KMS-11 (cell line): ENCODE measurements around the gene CR1L.

Source experiments
- H2AFZ ChIP-seq: fragments of 200-600 bp; sonication (generic); 2 replicates; pipeline ENCODE4 v1.6.1; 2016; ENCODE audit warnings: antibody characterized with exemption, mixed run types, low read depth
- H3K27ac ChIP-seq: fragments of 200-600 bp; sonication (generic); 2 replicates; pipeline ENCODE4 v1.6.1; 2016; ENCODE audit warnings: mild to moderate bottlenecking, mixed run types
- H3K27me3 ChIP-seq: fragments of 200-600 bp; sonication (generic); 2 replicates; pipeline ENCODE4 v1.6.1; 2017; ENCODE audit warnings: mild to moderate bottlenecking, low read depth, mixed run types, moderate library complexity; ENCODE audit not compliant: insufficient read depth
- H3K36me3 ChIP-seq: fragments of 200-600 bp; sonication (generic); 2 replicates; pipeline ENCODE4 v1.6.1; 2017; ENCODE audit warnings: mild to moderate bottlenecking, mixed run types; ENCODE audit not compliant: insufficient read depth
- H3K4me1 ChIP-seq: fragments of 200-600 bp; sonication (generic); 2 replicates; pipeline ENCODE4 v1.6.1; 2016; ENCODE audit warnings: mild to moderate bottlenecking, low read depth, mixed run types; ENCODE audit not compliant: poor library complexity, severe bottlenecking
- H3K4me2 ChIP-seq: fragments of 200-600 bp; sonication (generic); 2 replicates; pipeline ENCODE4 v1.7.0; 2016; ENCODE audit warnings: mild to moderate bottlenecking, mixed run types
- H3K4me3 ChIP-seq: fragments of 200-600 bp; sonication (generic); IDR thresholded peaks from 2 replicates; pipeline ENCODE4 v1.6.1; 2017; ENCODE audit warnings: low read depth, low read length, mixed read lengths; ENCODE audit not compliant: insufficient read depth
- H3K79me2 ChIP-seq: fragments of 200-600 bp; sonication (generic); 2 replicates; pipeline ENCODE4 v1.6.1; 2016; ENCODE audit warnings: low read depth, mixed run types; ENCODE audit not compliant: insufficient read depth
- H3K9ac ChIP-seq: fragments of 200-600 bp; sonication (generic); 2 replicates; pipeline ENCODE4 v1.6.1; 2016; ENCODE audit warnings: mild to moderate bottlenecking, mixed run types
- H4K20me1 ChIP-seq: fragments of 200-600 bp; sonication (generic); 2 replicates; pipeline ENCODE4 v1.6.1; 2016; ENCODE audit warnings: mild to moderate bottlenecking, mixed run types; ENCODE audit not compliant: insufficient read depth
- TF ChIP-seq, protein P1 (sequence below): fragments of 200-600 bp; sonication (generic); conservative IDR thresholded peaks from 2 replicates; pipeline ENCODE4 v1.6.1; 2017; ENCODE audit warnings: low read depth, mild to moderate bottlenecking, antibody characterized with exemption, low read length, moderate library complexity, mixed read lengths

The CR1L gene

DNA sequence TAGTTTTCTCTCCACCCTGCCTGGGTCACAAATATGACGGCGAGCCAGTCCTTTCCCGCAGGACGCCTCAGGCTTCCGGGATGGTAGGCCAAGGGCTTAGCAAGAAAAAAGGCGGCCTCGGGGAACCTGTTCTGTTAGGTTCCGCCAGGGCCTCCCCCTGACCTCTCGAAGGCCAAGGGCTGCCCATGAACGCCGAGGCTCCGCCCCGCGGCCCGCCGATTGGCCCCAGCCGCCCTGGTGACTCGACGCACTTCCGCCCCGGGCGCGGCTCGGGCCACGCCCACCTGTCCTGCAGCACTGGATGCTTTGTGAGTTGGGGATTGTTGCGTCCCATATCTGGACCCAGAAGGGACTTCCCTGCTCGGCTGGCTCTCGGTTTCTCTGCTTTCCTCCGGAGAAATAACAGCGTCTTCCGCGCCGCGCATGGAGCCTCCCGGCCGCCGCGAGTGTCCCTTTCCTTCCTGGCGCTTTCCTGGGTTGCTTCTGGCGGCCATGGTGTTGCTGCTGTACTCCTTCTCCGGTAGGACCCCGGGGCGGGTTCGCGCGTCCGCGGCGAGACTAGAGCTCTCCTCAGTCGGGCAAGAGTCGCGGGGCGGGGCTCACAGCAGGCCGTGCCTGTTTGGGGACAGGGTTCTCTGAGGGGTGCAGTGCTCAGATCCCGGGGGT is 107.0 kb downstream of the CR1L start, which contains the start of gene CD46:
Gene CD46, plus strand, starts transcription at position 265 of the 666 bp plus-strand sequence. Its CDS starts 159 bp downstream, at position 424.
- Histone ChIP-seq H3K27me3 (no peaks in the 10 kb centered on the region), H3K79me2 (peaks cover 49% of the 10 kb centered on the region), H3K9ac (peak within 1 kb of the TSS; percentile 72), H3K4me2 (peak within 1 kb of the TSS; percentile 81), H3K36me3 (no peaks in the 10 kb centered on the region), H2AFZ (peak within 1 kb of the TSS; percentile 85), H4K20me1 (peaks cover 7% of the 10 kb centered on the region; the same call in 1 of the 2 replicates), H3K4me1 (peaks cover 43% of the 10 kb centered on the region), H3K27ac (peak within 1 kb of the TSS; percentile 80), H3K4me3 (peak within 1 kb of the TSS; percentile 99)
- TF ChIP-seq, protein P1, sequence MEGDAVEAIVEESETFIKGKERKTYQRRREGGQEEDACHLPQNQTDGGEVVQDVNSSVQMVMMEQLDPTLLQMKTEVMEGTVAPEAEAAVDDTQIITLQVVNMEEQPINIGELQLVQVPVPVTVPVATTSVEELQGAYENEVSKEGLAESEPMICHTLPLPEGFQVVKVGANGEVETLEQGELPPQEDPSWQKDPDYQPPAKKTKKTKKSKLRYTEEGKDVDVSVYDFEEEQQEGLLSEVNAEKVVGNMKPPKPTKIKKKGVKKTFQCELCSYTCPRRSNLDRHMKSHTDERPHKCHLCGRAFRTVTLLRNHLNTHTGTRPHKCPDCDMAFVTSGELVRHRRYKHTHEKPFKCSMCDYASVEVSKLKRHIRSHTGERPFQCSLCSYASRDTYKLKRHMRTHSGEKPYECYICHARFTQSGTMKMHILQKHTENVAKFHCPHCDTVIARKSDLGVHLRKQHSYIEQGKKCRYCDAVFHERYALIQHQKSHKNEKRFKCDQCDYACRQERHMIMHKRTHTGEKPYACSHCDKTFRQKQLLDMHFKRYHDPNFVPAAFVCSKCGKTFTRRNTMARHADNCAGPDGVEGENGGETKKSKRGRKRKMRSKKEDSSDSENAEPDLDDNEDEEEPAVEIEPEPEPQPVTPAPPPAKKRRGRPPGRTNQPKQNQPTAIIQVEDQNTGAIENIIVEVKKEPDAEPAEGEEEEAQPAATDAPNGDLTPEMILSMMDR: no peak

DNA sequence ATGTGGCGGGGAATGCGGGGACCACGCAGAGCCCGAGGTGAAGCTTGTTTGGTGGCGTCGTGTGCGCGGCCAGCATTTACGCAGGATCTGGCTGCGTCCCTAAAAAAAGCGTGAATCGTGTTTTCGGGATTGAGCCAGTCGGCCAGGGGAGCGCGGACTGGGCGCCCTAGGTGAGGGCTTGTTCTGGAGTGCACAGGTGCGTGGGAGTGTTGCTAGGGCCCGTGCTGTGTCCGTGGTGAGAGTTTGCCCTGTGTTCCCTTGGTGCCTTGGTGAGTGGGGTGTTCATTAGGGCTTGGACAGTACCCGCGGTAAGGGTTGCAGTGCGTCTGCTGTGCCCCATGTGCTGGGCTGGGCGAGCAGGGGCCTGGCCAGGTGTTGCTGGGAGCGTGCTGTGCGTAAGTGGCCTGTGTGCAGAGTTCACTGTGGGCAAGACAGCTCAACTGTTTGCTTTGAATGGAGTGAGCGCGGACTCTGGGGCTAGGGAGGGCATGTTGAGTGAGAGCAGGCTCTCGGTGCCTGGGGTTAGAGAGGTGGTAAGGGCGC is 107.6 kb downstream of the CR1L start:
- TF ChIP-seq, protein P1: no peak
- H3K27ac ChIP-seq: peak overlapping the region; percentile 80
- H3K9ac ChIP-seq: peak overlapping the region; percentile 72
- H3K4me2 ChIP-seq: peak overlapping the region; percentile 81
- H3K4me3 ChIP-seq: peak overlapping the region; percentile 99
- peak overlapping the region; percentile 85 for H2AFZ ChIP-seq
- H3K36me3 ChIP-seq: no peaks in the 10 kb centered on the region
- H4K20me1 ChIP-seq: peaks cover 7% of the 10 kb centered on the region; the same call in 1 of the 2 replicates
- peaks cover 55% of the 10 kb centered on the region for H3K79me2 ChIP-seq
- H3K4me1 ChIP-seq: peaks cover 43% of the 10 kb centered on the region
- no peaks in the 10 kb centered on the region for H3K27me3 ChIP-seq

DNA sequence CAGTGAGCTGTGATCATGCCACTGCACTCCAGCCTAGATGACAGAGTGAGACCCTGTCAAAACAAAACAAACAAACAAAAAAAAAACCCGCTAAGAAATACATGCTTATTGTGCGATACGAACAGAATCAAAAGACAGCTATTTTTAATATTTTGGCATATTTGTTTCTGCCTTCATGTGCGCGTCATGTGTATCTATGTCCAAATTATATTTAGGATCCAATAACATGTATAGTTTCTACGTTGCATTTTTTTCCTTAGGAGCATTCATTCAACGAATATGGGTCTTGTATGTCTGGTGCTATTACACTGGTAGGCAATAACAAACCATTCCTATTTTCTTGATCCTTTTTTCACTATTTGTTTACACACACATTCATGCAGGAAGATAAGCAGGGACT is 108.7 kb downstream of the CR1L start:
- H3K36me3 ChIP-seq: no peaks in the 10 kb centered on the region; the same call in 1 of the 2 replicates
- peak overlapping the region; percentile 81 for H3K4me2 ChIP-seq
- TF ChIP-seq, protein P1: no peak
- no peak overlapping the region for H3K4me3 ChIP-seq
- H3K9ac ChIP-seq: no peak overlapping the region
- H3K79me2 ChIP-seq: peaks cover 55% of the 10 kb centered on the region
- H4K20me1 ChIP-seq: peaks cover 7% of the 10 kb centered on the region; the same call in 1 of the 2 replicates
- no peak overlapping the region; the same call in 1 of the 2 replicates for H3K27ac ChIP-seq
- no peak overlapping the region for H2AFZ ChIP-seq
- no peaks in the 10 kb centered on the region for H3K27me3 ChIP-seq
- peaks cover 43% of the 10 kb centered on the region for H3K4me1 ChIP-seq

DNA sequence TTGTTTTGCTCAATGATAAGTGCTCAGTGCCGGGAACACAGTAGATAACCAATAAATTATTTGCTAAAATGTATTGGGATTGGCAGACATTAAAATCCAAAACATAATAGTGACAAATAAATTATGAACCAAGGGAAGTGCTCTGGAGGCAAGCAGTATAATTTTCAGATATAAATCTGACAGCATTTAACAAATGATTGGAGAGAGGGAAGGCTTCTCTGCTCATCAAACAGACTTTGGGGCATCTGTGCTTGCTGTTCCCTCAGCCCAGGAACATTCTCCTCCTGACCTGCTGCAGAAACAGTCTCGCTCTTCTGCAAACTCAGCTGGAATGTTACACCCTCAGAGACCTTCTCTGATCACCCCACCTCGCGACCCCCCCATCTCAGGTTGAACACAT is 109.1 kb downstream of the CR1L start:
- H3K27ac ChIP-seq: no peak overlapping the region
- TF ChIP-seq, protein P1: no peak
- H2AFZ ChIP-seq: no peak overlapping the region
- H3K27me3 ChIP-seq: no peaks in the 10 kb centered on the region
- H3K4me1 ChIP-seq: peaks cover 43% of the 10 kb centered on the region
- H3K4me2 ChIP-seq: peak overlapping the region; percentile 81
- no peak overlapping the region for H3K9ac ChIP-seq
- H4K20me1 ChIP-seq: peaks cover 7% of the 10 kb centered on the region; the same call in 1 of the 2 replicates
- H3K4me3 ChIP-seq: no peak overlapping the region
- no peaks in the 10 kb centered on the region; the same call in 1 of the 2 replicates for H3K36me3 ChIP-seq
- H3K79me2 ChIP-seq: peaks cover 55% of the 10 kb centered on the region
